Measurements from ENCODE around the gene GPR78.

Gene GPR78

DNA sequence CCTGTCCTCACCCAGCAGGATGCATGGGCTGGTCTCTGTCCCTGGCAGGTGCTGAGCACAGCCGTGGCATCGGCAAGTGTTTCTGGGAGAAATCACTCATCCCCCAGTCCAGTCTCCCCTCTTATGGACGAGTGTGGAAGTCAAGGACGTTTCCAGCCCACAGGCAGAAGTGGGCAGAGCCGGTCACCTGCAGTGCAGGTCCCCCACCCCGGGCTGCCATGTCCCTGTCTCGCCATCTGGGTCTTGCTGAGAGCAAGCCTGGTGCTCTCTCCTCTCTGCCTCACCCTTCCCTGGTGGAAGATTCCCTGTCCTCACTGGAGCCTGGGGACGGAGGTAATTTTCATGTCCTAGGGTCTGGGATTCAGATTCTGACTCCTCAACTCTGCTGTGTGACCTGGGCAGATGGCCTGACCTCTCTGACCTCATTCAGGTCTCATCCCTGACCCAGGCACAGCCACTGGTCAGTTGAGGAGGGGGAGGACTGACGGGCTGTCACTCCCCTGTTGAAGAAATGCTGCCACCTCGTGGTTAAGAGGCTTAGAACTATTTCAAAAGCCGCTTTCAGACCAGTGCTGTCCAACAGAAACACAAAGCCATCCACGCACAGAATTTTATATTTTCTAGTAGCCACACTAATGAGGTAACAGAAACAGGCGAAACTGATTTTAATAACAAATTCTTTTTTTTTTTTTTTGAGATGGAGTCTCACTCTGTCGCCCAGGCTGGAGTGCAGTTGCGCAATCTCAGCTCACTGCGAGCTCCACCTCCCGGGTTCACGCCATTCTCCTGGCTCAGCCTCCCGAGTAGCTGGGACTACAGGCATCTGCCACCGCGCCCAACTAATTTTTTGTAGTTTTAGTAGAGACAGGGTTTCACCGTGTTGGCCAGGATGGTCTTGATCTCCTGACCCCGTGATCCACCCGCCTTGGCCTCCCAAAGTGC lies 14.2 kb downstream of the GPR78 start:
- H2AK5ac ChIP-seq (ENCODE audit: low read length): no peak overlapping the region
- no peak overlapping the region for H2BK15ac ChIP-seq (replicated peaks; ENCODE audit: low read depth)
- H2BK5ac ChIP-seq (ENCODE audit: low read length): no peak overlapping the region
- H3K79me2 ChIP-seq (ENCODE audit: control insufficient read depth, insufficient read depth, low read length): peaks cover 23% of the 10 kb centered on the region
- peak; percentile 90 for DNase-seq
- H3K9ac ChIP-seq (ENCODE audit: low read length): peak overlapping the region; percentile 85
- no peak overlapping the region for H3K27ac ChIP-seq (ENCODE audit: low read depth, low read length)
- no peaks in the 10 kb centered on the region for H3K36me3 ChIP-seq (ENCODE audit: control insufficient read depth, insufficient read depth, low read length)
- no peak overlapping the region for H2BK120ac ChIP-seq (ENCODE audit: low read depth, low read length)
- H3K4me2 ChIP-seq (ENCODE audit: low read length): peak overlapping the region; percentile 83
- no peaks in the 10 kb centered on the region for H3K27me3 ChIP-seq (ENCODE audit: insufficient read depth, low read length, poor library complexity)
- peaks cover 8% of the 10 kb centered on the region for H3K4me1 ChIP-seq (ENCODE audit: control insufficient read depth, low read depth, low read length)
- H4K5ac ChIP-seq (ENCODE audit: low read length): no peak overlapping the region
- peaks cover 3% of the 10 kb centered on the region for H3K79me1 ChIP-seq (ENCODE audit: low read length)
- peak overlapping the region; percentile 73 for H3K56ac ChIP-seq (ENCODE audit: low read length)
- no peak overlapping the region for H3K4me3 ChIP-seq (ENCODE audit: low read length)
- H3K4ac ChIP-seq (ENCODE audit: low read depth, low read length): no peak overlapping the region
- no peak overlapping the region for H4K8ac ChIP-seq (ENCODE audit: low read depth, low read length)
- H3K23ac ChIP-seq (ENCODE audit: low read length): no peak overlapping the region
- WGBS (ENCODE audit: extremely low coverage, insufficient coverage, low lambda C conversion rate): no CpG with 5 or more reads among the region's 24 CpGs
- no peak overlapping the region for H3K18ac ChIP-seq (ENCODE audit: low read length)

- Histone ChIP-seq H2BK120ac (ENCODE audit: low read depth, low read length) (no peak overlapping the region), H3K4ac (ENCODE audit: low read depth, low read length) (no peak overlapping the region), H3K56ac (ENCODE audit: low read length) (peak overlapping the region; percentile 34), H3K27ac (ENCODE audit: low read depth, low read length) (no peak overlapping the region), H3K4me3 (ENCODE audit: low read length) (no peak overlapping the region), H3K79me1 (ENCODE audit: low read length) (peaks cover 3% of the 10 kb centered on the region), H3K4me1 (ENCODE audit: control insufficient read depth, low read depth, low read length) (peaks cover 8% of the 10 kb centered on the region), H3K23ac (ENCODE audit: low read length) (no peak overlapping the region), H3K9ac (ENCODE audit: low read length) (no peak overlapping the region), H2BK5ac (ENCODE audit: low read length) (no peak overlapping the region), H3K18ac (ENCODE audit: low read length) (no peak overlapping the region), H2AK5ac (ENCODE audit: low read length) (no peak overlapping the region), H4K5ac (ENCODE audit: low read length) (no peak overlapping the region), H3K27me3 (ENCODE audit: insufficient read depth, low read length, poor library complexity) (no peaks in the 10 kb centered on the region), H3K79me2 (ENCODE audit: control insufficient read depth, insufficient read depth, low read length) (peaks cover 23% of the 10 kb centered on the region), H3K4me2 (ENCODE audit: low read length) (no peak overlapping the region), H3K36me3 (ENCODE audit: control insufficient read depth, insufficient read depth, low read length) (no peaks in the 10 kb centered on the region), H4K8ac (ENCODE audit: low read depth, low read length) (no peak overlapping the region), H2BK15ac (replicated peaks; ENCODE audit: low read depth) (no peak overlapping the region)
- no CpG with 5 or more reads among the region's 16 CpGs for WGBS (ENCODE audit: extremely low coverage, insufficient coverage, low lambda C conversion rate)
- no peak for DNase-seq
Measured at GRCh38 chr4:8595237-8596087, 15.3 kb downstream of the GPR78 start.

DNA sequence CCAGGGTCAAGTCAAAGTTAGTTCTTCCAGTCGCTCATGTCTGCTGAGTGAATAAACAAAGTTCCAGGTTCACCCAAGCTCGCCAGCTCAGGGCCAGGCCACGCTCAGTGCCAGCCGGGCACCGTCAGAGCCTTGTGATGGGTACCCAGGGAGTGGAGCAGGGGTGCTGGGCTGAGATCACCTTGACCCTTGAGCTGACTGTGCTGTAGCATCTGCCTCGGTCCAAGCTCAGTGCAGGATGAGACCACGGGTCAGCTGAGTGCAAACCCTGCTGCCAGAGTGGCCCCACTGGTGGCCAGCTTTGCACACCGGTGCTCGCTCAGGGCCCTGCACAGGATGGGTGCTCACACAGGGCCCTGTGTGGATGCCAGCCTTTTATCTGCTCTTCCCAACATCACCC lies 16.7 kb downstream of the GPR78 start:
- no peak overlapping the region for H2AK5ac ChIP-seq (ENCODE audit: low read length)
- no peak overlapping the region for H3K4ac ChIP-seq (ENCODE audit: low read depth, low read length)
- H3K23ac ChIP-seq (ENCODE audit: low read length): no peak overlapping the region
- H3K27ac ChIP-seq (ENCODE audit: low read depth, low read length): no peak overlapping the region
- H3K56ac ChIP-seq (ENCODE audit: low read length): no peak overlapping the region
- no peak overlapping the region for H3K9ac ChIP-seq (ENCODE audit: low read length)
- no peak overlapping the region for H3K18ac ChIP-seq (ENCODE audit: low read length)
- no peak overlapping the region for H4K5ac ChIP-seq (ENCODE audit: low read length)
- no peaks in the 10 kb centered on the region for H3K27me3 ChIP-seq (ENCODE audit: insufficient read depth, low read length, poor library complexity)
- H3K36me3 ChIP-seq (ENCODE audit: control insufficient read depth, insufficient read depth, low read length): peaks cover 4% of the 10 kb centered on the region
- H3K4me3 ChIP-seq (ENCODE audit: low read length): no peak overlapping the region
- no peak overlapping the region for H4K8ac ChIP-seq (ENCODE audit: low read depth, low read length)
- H3K79me2 ChIP-seq (ENCODE audit: control insufficient read depth, insufficient read depth, low read length): peaks cover 23% of the 10 kb centered on the region
- H3K79me1 ChIP-seq (ENCODE audit: low read length): peaks cover 3% of the 10 kb centered on the region
- no CpG with 5 or more reads among the region's 9 CpGs for WGBS (ENCODE audit: extremely low coverage, insufficient coverage, low lambda C conversion rate)
- H3K4me2 ChIP-seq (ENCODE audit: low read length): no peak overlapping the region
- H2BK15ac ChIP-seq (replicated peaks; ENCODE audit: low read depth): no peak overlapping the region
- H2BK5ac ChIP-seq (ENCODE audit: low read length): no peak overlapping the region
- H2BK120ac ChIP-seq (ENCODE audit: low read depth, low read length): no peak overlapping the region
- no peak for DNase-seq
- peaks cover 8% of the 10 kb centered on the region for H3K4me1 ChIP-seq (ENCODE audit: control insufficient read depth, low read depth, low read length)

GRCh38 chr4:8597319-8597718 lies 17.1 kb downstream of the GPR78 start:
- H3K9ac ChIP-seq (ENCODE audit: low read length): no peak overlapping the region
- H3K4me1 ChIP-seq (ENCODE audit: control insufficient read depth, low read depth, low read length): peaks cover 6% of the 10 kb centered on the region
- peaks cover 3% of the 10 kb centered on the region for H3K79me1 ChIP-seq (ENCODE audit: low read length)
- H3K4me2 ChIP-seq (ENCODE audit: low read length): no peak overlapping the region
- H3K27ac ChIP-seq (ENCODE audit: low read depth, low read length): no peak overlapping the region
- no peaks in the 10 kb centered on the region for H3K27me3 ChIP-seq (ENCODE audit: insufficient read depth, low read length, poor library complexity)
- no peak overlapping the region for H3K18ac ChIP-seq (ENCODE audit: low read length)
- H3K79me2 ChIP-seq (ENCODE audit: control insufficient read depth, insufficient read depth, low read length): peaks cover 23% of the 10 kb centered on the region
- no peak overlapping the region for H3K23ac ChIP-seq (ENCODE audit: low read length)
- peaks cover 5% of the 10 kb centered on the region for H3K36me3 ChIP-seq (ENCODE audit: control insufficient read depth, insufficient read depth, low read length)
- no peak for DNase-seq
- H2AK5ac ChIP-seq (ENCODE audit: low read length): no peak overlapping the region
- H4K8ac ChIP-seq (ENCODE audit: low read depth, low read length): no peak overlapping the region
- no peak overlapping the region for H3K56ac ChIP-seq (ENCODE audit: low read length)
- no peak overlapping the region for H3K4me3 ChIP-seq (ENCODE audit: low read length)
- no peak overlapping the region for H2BK15ac ChIP-seq (replicated peaks; ENCODE audit: low read depth)
- no peak overlapping the region for H3K4ac ChIP-seq (ENCODE audit: low read depth, low read length)
- H2BK5ac ChIP-seq (ENCODE audit: low read length): no peak overlapping the region
- no peak overlapping the region for H4K5ac ChIP-seq (ENCODE audit: low read length)
- WGBS (ENCODE audit: extremely low coverage, insufficient coverage, low lambda C conversion rate): no CpG with 5 or more reads among the region's 13 CpGs
- H2BK120ac ChIP-seq (ENCODE audit: low read depth, low read length): no peak overlapping the region

GRCh38 chr4:8597791-8598190 lies 17.6 kb downstream of the GPR78 start:
- no peak overlapping the region for H2BK5ac ChIP-seq (ENCODE audit: low read length)
- no CpG with 5 or more reads among the region's 15 CpGs for WGBS (ENCODE audit: extremely low coverage, insufficient coverage, low lambda C conversion rate)

More at GRCh38 chr4:8597791-8598190, 17.6 kb downstream of the GPR78 start:
- H2BK15ac ChIP-seq (replicated peaks; ENCODE audit: low read depth): no peak overlapping the region
- H3K23ac ChIP-seq (ENCODE audit: low read length): no peak overlapping the region
- no peak overlapping the region for H3K4ac ChIP-seq (ENCODE audit: low read depth, low read length)
- H2AK5ac ChIP-seq (ENCODE audit: low read length): no peak overlapping the region
- H3K36me3 ChIP-seq (ENCODE audit: control insufficient read depth, insufficient read depth, low read length): peaks cover 6% of the 10 kb centered on the region
- no peaks in the 10 kb centered on the region for H3K27me3 ChIP-seq (ENCODE audit: insufficient read depth, low read length, poor library complexity)
- H3K4me1 ChIP-seq (ENCODE audit: control insufficient read depth, low read depth, low read length): peaks cover 5% of the 10 kb centered on the region
- no peak overlapping the region for H3K27ac ChIP-seq (ENCODE audit: low read depth, low read length)
- H3K4me2 ChIP-seq (ENCODE audit: low read length): no peak overlapping the region
- no peak overlapping the region for H3K4me3 ChIP-seq (ENCODE audit: low read length)
- H3K79me1 ChIP-seq (ENCODE audit: low read length): peaks cover 3% of the 10 kb centered on the region
- H3K79me2 ChIP-seq (ENCODE audit: control insufficient read depth, insufficient read depth, low read length): peaks cover 23% of the 10 kb centered on the region
- no peak overlapping the region for H4K5ac ChIP-seq (ENCODE audit: low read length)
- no peak overlapping the region for H2BK120ac ChIP-seq (ENCODE audit: low read depth, low read length)
- H4K8ac ChIP-seq (ENCODE audit: low read depth, low read length): no peak overlapping the region
- DNase-seq: no peak
- H3K18ac ChIP-seq (ENCODE audit: low read length): no peak overlapping the region
- no peak overlapping the region for H3K9ac ChIP-seq (ENCODE audit: low read length)
- no peak overlapping the region for H3K56ac ChIP-seq (ENCODE audit: low read length)
